Upper lobe of left lung (tissue), 6 donors: ENCODE data around the gene RIIAD1. TPM values are rescaled to one million over a fixed set of nuclear protein-coding genes. Genes with fewer than 3 reads are reported as not detected.
"Not testable (repeated sequence)": the region's sequence is repeated elsewhere in the genome, so short reads cannot be mapped to it uniquely, and the experiment has no call there.

Source experiments
- ATAC-seq, 2 donors: fragments of 200-7000 bp; cut with Tn5 transposase; one replicate each; pipeline ENCODE4 v1.9.1; 2022; ENCODE audit warnings: mild to moderate bottlenecking in 2 of 2, moderate library complexity in 2 of 2; ENCODE audit not compliant: low FRiP score in 2 of 2
- DNase-seq, 2 donors: peaks; one replicate each; pipeline ENCODE4 v3.0.0-alpha.2; 2019 to 2020
- H3K27ac ChIP-seq, 4 donors: fragments of 200-600 bp; sonication (generic); one replicate each; pipeline ENCODE4 v1.5.1; 2016 to 2019
- H3K27me3 ChIP-seq, 4 donors: fragments of 200-600 bp; sonication (generic); one replicate each; pipeline ENCODE4 v1.5.1; 2017 to 2019
- H3K36me3 ChIP-seq, 4 donors: fragments of 200-600 bp; sonication (generic); one replicate each; pipeline ENCODE4 v1.5.1; 2016 to 2019
- H3K4me1 ChIP-seq, 4 donors: fragments of 200-600 bp; sonication (generic); one replicate each; pipeline ENCODE4 v1.5.1; 2018 to 2019
- H3K4me3 ChIP-seq, 4 donors: fragments of 200-600 bp; sonication (generic); one replicate each; pipeline ENCODE4 v1.5.1; 2017 to 2019; ENCODE audit warnings: mild to moderate bottlenecking in 2 of 4, moderate library complexity in 1 of 4
- H3K9me3 ChIP-seq, 4 donors: fragments of 200-600 bp; sonication (generic); one replicate each; pipeline ENCODE4 v1.5.1; 2018 to 2019
- CTCF ChIP-seq, 6 experiments: fragments of 450-650 bp in 4 of 6; fragments of 200-600 bp in 2 of 6; sonication (generic) in 2 of 6; IDR thresholded peaks; one replicate each; pipeline ENCODE4 v1.5.1; 2016 to 2019; ENCODE audit warnings: antibody characterized with exemption in 6 of 6
- EP300 ChIP-seq, 4 donors: sonication (generic); formaldehyde crosslinking; IDR thresholded peaks; one replicate each; pipeline ENCODE4 v1.5.1; 2017; ENCODE audit warnings: antibody characterized with exemption in 4 of 4, control low read depth in 2 of 4
- POLR2A ChIP-seq, 4 donors: fragments of 450-650 bp; IDR thresholded peaks; one replicate each; pipeline ENCODE4 v1.5.1; 2016 to 2017; ENCODE audit warnings: antibody characterized with exemption in 4 of 4, mild to moderate bottlenecking in 2 of 4
- POLR2AphosphoS5 ChIP-seq, 2 donors: sonication (generic); formaldehyde crosslinking; IDR thresholded peaks; one replicate each; pipeline ENCODE4 v1.5.1; 2017; ENCODE audit warnings: antibody characterized with exemption in 2 of 2
- WGBS, 2 donors: methylation state at CpG; one replicate each; pipeline ENCODE4 v1.1.5; 2017 to 2018; 5-methylcytosine and 5-hydroxymethylcytosine counted together
- total RNA-seq, 6 donors: library from RNA; depleted of rRNA in 4 of 6; stranded (reverse); fragments of >200 nt in 4 of 6; gene quantifications; one replicate each; pipeline versions ENCODE4 v1.1.0 to v1.2.1, GENCODE V29; 2016 to 2021
- donor health status: DM: no; HTN: no; CAD: no; lungs with moderate emphysema.
- donor health status: DM: no; HTN: yes; CAD: no; lungs with severe emphysema.

Gene RIIAD1
- total RNA-seq, 6 donors from 2014 or later: 2.5 to 20.7 (median 6.3) TPM; not detected in 2

GRCh38 chr1:151729157-151729965 lies 8.0 kb downstream of the RIIAD1 start:
- Histone ChIP-seq H3K36me3 (no peaks in the 10 kb centered on the region), H3K4me3 (no peak overlapping the region), H3K9me3 (no peaks in the 10 kb centered on the region), H3K4me1 (no peaks in the 10 kb centered on the region), H3K27me3 (no peaks in the 10 kb centered on the region), H3K27ac (no peak overlapping the region)
- DNase-seq: no peak
- no peak for ATAC-seq
- WGBS, 2 donors: 58 to 59% methylated on average over 10 of the region's 10 CpGs
- TF ChIP-seq EP300 (IDR thresholded peaks at IDR 0.05) (no peak), POLR2A (IDR thresholded peaks at IDR 0.05) (no peak), CTCF (IDR thresholded peaks at IDR 0.05) (no peak), POLR2AphosphoS5 (IDR thresholded peaks at IDR 0.05) (no peak)

GRCh38 chr1:151729966-151730291 lies 8.6 kb downstream of the RIIAD1 start:
- Histone ChIP-seq H3K27me3 (no peaks in the 10 kb centered on the region), H3K27ac (no peak overlapping the region), H3K9me3 (no peaks in the 10 kb centered on the region), H3K4me1 (no peaks in the 10 kb centered on the region), H3K36me3 (no peaks in the 10 kb centered on the region), H3K4me3 (no peak overlapping the region)
- ATAC-seq: no peak
- no peak for DNase-seq
- 71 to 80% methylated on average over 4 of the region's 4 CpGs for WGBS, 2 donors
- TF ChIP-seq CTCF (IDR thresholded peaks at IDR 0.05) (no peak), EP300 (IDR thresholded peaks at IDR 0.05) (no peak), POLR2AphosphoS5 (IDR thresholded peaks at IDR 0.05) (no peak), POLR2A (IDR thresholded peaks at IDR 0.05) (no peak)

- H3K36me3 ChIP-seq: no peaks in the 10 kb centered on the region
- no peak overlapping the region for H3K4me3 ChIP-seq
- H3K27me3 ChIP-seq: no peaks in the 10 kb centered on the region
- no peak for TF ChIP-seq POLR2AphosphoS5 (IDR thresholded peaks at IDR 0.05)
- no peak for TF ChIP-seq EP300 (IDR thresholded peaks at IDR 0.05)
- WGBS, 2 donors: 63 to 66% methylated on average over 3 of the region's 3 CpGs
- ATAC-seq (no peak), DNase-seq (no peak)
- H3K27ac ChIP-seq: no peak overlapping the region
- peaks cover 0 to 11% (median 0%) of the 10 kb centered on the region in 4 donors for H3K9me3 ChIP-seq
- no peaks in the 10 kb centered on the region for H3K4me1 ChIP-seq
These were observed 11.8 kb downstream of the RIIAD1 start for GRCh38 chr1:151733126-151733525.

GRCh38 chr1:151733995-151734394 lies 12.7 kb downstream of the RIIAD1 start:
- H3K36me3 ChIP-seq, H3K27ac ChIP-seq, H3K4me1 ChIP-seq, DNase-seq, ATAC-seq, H3K4me3 ChIP-seq, H3K27me3 ChIP-seq: not testable (repeated sequence)
- peaks cover 0 to 11% (median 0%) of the 10 kb centered on the region in 4 donors for H3K9me3 ChIP-seq
- 89 to 94% methylated on average over 9 of the region's 9 CpGs for WGBS, 2 donors

- DNase-seq (no peak), ATAC-seq (no peak)
- TF ChIP-seq CTCF (IDR thresholded peaks at IDR 0.05): no peak
- TF ChIP-seq POLR2AphosphoS5 (IDR thresholded peaks at IDR 0.05): no peak
- no peak for TF ChIP-seq EP300 (IDR thresholded peaks at IDR 0.05)
- no peak for TF ChIP-seq POLR2A (IDR thresholded peaks at IDR 0.05)
- Histone ChIP-seq H3K27ac (no peak overlapping the region), H3K9me3 (peaks cover 0 to 11% (median 0%) of the 10 kb centered on the region in 4 donors), H3K4me1 (no peaks in the 10 kb centered on the region), H3K27me3 (no peaks in the 10 kb centered on the region), H3K36me3 (no peaks in the 10 kb centered on the region), H3K4me3 (no peak overlapping the region)
- WGBS, 2 donors: 84 to 88% methylated on average over 2 of the region's 2 CpGs
These were observed 15.7 kb downstream of the RIIAD1 start for GRCh38 chr1:151737026-151737425.

GRCh38 chr1:151737479-151737878 lies 16.2 kb downstream of the RIIAD1 start:
- no peak for ATAC-seq
- Histone ChIP-seq H3K4me3 (no peak overlapping the region), H3K27me3 (no peaks in the 10 kb centered on the region), H3K36me3 (no peaks in the 10 kb centered on the region), H3K9me3 (peaks cover 0 to 11% (median 0%) of the 10 kb centered on the region in 4 donors), H3K27ac (no peak overlapping the region), H3K4me1 (no peaks in the 10 kb centered on the region)
- TF ChIP-seq CTCF (IDR thresholded peaks at IDR 0.05): no peak
- TF ChIP-seq POLR2AphosphoS5 (IDR thresholded peaks at IDR 0.05): no peak
- TF ChIP-seq POLR2A (IDR thresholded peaks at IDR 0.05): no peak
- no peak for TF ChIP-seq EP300 (IDR thresholded peaks at IDR 0.05)
- no peak for DNase-seq
